Measurements from ENCODE around the gene PCYOX1L. TPM values are rescaled to one million over a fixed set of nuclear protein-coding genes. Genes with fewer than 3 reads are reported as not detected.
A peak's percentile ranks its signal among the peaks of the same experiment; 100 is the strongest.

PCYOX1L gene
- total RNA-seq, 1 experiment from 2014 or later: 7.0 TPM

GRCh38 chr5:149345147-149345891 is 12.5 kb upstream of the PCYOX1L start, which contains the start of gene GRPEL2:
Gene GRPEL2, plus strand, starts transcription at chr5:149345499. Its CDS starts 41 bp downstream, at chr5:149345540.
- no TSS peak for BruUV-seq (replicated peaks)
- peak within 1 kb of the TSS; percentile 96 for H3K27ac ChIP-seq (ENCODE audit: low read length)
- H3K4me1 ChIP-seq (ENCODE audit: control insufficient read depth, insufficient read depth, low read length): peaks cover 7% of the 10 kb centered on the region
- TF ChIP-seq POLR2AphosphoS5 (IDR thresholded peaks at IDR 0.05; ENCODE audit: low read depth, low read length) (peak; percentile 86), SIN3A (IDR thresholded peaks at IDR 0.05; ENCODE audit: borderline replicate concordance, insufficient read depth, low read depth, low read length) (peak; percentile 52; the same call in 1 of the 2 replicates), CTCF (IDR thresholded peaks at IDR 0.05) (no peak), TCF7L2 (IDR thresholded peaks at IDR 0.05; ENCODE audit: low read depth, low read length) (0 out of 2 replicates have a peak, but pooled peaks have one; percentile 19), REST (IDR thresholded peaks at IDR 0.05; ENCODE audit: insufficient read depth in 1 of 2, low read depth in 2 of 2, low read length in 1 of 2) (no peak)
- H3K27me3 ChIP-seq (ENCODE audit: control insufficient read depth, insufficient read depth, low read length): no peaks in the 10 kb centered on the region
- POLR2A ChIA-PET: interaction anchor here (0.6 to 1.4 kb wide), 4 partner anchors 11 to 1413 kb away, joined by 3 to 4 read pairs (median 3); no protein-coding TSS in a partner anchor
- H3K9me3 ChIP-seq (ENCODE audit: control insufficient read depth, insufficient read depth, low read depth, low read length): no peaks in the 10 kb centered on the region
- peaks cover 25% of the 10 kb centered on the region for H3K36me3 ChIP-seq (ENCODE audit: control insufficient read depth, insufficient read depth, low read length)
- H3K4me3 ChIP-seq (ENCODE audit: low read depth in 2 of 2, low read length in 2 of 2): peak within 1 kb of the TSS; percentile 82 to 89
- in situ Hi-C loops (cut with HindIII; ENCODE audit: low pct_unique_long_range_greater_than_20kb, low sequenced_read_pairs) (no loop called here), intact Hi-C loops (cut with micrococcal nuclease; ENCODE audit: unreplicated experiment) (no loop called here)
- DNase-seq (ENCODE audit: low read depth, low spot score) (peak; percentile 88), ATAC-seq (peak; percentile 100)
- CTCF ChIA-PET: no interaction called here

GRCh38 chr5:149345892-149346222 is 12.0 kb upstream of the PCYOX1L start:
- TF ChIP-seq CTCF (IDR thresholded peaks at IDR 0.05) (no peak), POLR2AphosphoS5 (IDR thresholded peaks at IDR 0.05; ENCODE audit: low read depth, low read length) (no peak), SIN3A (IDR thresholded peaks at IDR 0.05; ENCODE audit: borderline replicate concordance, insufficient read depth, low read depth, low read length) (no peak)
- H3K4me1 ChIP-seq (ENCODE audit: control insufficient read depth, insufficient read depth, low read length): peaks cover 7% of the 10 kb centered on the region
- H3K9me3 ChIP-seq (ENCODE audit: control insufficient read depth, insufficient read depth, low read depth, low read length): no peaks in the 10 kb centered on the region
- ChIA-PET CTCF (no interaction called here), POLR2A (interaction anchor here (0.9 to 1.4 kb wide), 2 partner anchors 11 to 16 kb away, joined by 3 to 4 read pairs; no protein-coding TSS in a partner anchor)
- intact Hi-C loops (cut with micrococcal nuclease; ENCODE audit: unreplicated experiment) (no loop called here), in situ Hi-C loops (cut with HindIII; ENCODE audit: low pct_unique_long_range_greater_than_20kb, low sequenced_read_pairs) (no loop called here)
- H3K36me3 ChIP-seq (ENCODE audit: control insufficient read depth, insufficient read depth, low read length): peaks cover 31% of the 10 kb centered on the region
- DNase-seq (ENCODE audit: low read depth, low spot score) (no peak), ATAC-seq (peak; percentile 17)
- H3K27ac ChIP-seq (ENCODE audit: low read length): peak overlapping the region; percentile 96
- H3K4me3 ChIP-seq (ENCODE audit: low read depth in 2 of 2, low read length in 2 of 2): peak overlapping the region; percentile 82 to 89
- no peaks in the 10 kb centered on the region for H3K27me3 ChIP-seq (ENCODE audit: control insufficient read depth, insufficient read depth, low read length)
- no TSS peak for BruUV-seq (replicated peaks)
